ENCODE measurements around the gene CHST8.

DNA sequence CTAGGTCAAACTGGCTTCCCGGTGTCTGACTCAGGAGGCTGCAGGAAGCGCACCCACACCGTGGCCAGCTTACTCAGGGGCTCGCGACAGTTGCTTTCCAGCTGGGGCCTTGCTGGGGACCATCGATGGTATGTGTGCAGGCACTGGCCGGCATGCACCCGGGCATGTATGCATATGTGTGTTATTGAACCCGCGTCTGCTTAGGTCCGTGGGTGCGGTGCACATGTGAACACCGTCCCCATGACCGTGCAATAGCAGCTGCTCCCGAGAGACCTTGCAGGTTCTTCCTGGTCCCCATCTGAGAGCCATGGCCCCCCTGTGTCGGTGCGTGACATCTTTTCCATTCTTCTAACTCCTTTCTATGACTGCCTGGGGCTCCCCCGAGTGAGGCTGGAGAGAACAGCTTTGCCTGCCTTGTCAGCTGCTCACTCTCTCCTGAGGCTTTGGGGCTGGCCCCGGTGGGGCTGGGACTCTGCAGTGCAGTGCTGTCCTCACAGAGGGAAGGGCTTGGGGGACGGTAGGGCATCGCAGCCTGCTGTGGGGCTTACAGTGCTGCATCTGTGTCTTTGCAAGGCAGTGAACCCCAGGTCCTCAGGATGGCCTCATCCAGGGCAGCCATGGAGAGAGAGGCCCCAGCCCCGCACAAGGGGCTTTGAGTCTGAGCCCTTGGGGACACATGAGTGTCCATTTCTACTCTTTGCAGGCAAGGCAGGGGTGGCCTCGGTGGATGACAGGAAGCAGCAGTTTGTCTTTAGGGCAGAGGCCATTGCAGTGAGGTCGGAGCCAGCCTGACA is 65.1 kb downstream of the CHST8 start:
- TF ChIP-seq KDM5A (IDR thresholded peaks at IDR 0.05) (no peak), RCOR1 (IDR thresholded peaks at IDR 0.05; ENCODE audit: low read depth, low read length) (no peak), TP53 (CRISPR knock-in tag; IDR thresholded peaks at IDR 0.05) (no peak), POLR2A (IDR thresholded peaks at IDR 0.05; ENCODE audit: low read length) (no peak), HDAC2 (IDR thresholded peaks at IDR 0.05) (no peak)
- TF ChIP-seq, protein P1, sequence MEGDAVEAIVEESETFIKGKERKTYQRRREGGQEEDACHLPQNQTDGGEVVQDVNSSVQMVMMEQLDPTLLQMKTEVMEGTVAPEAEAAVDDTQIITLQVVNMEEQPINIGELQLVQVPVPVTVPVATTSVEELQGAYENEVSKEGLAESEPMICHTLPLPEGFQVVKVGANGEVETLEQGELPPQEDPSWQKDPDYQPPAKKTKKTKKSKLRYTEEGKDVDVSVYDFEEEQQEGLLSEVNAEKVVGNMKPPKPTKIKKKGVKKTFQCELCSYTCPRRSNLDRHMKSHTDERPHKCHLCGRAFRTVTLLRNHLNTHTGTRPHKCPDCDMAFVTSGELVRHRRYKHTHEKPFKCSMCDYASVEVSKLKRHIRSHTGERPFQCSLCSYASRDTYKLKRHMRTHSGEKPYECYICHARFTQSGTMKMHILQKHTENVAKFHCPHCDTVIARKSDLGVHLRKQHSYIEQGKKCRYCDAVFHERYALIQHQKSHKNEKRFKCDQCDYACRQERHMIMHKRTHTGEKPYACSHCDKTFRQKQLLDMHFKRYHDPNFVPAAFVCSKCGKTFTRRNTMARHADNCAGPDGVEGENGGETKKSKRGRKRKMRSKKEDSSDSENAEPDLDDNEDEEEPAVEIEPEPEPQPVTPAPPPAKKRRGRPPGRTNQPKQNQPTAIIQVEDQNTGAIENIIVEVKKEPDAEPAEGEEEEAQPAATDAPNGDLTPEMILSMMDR (IDR thresholded peaks at IDR 0.05), result no peak
- TF ChIP-seq, protein P2, sequence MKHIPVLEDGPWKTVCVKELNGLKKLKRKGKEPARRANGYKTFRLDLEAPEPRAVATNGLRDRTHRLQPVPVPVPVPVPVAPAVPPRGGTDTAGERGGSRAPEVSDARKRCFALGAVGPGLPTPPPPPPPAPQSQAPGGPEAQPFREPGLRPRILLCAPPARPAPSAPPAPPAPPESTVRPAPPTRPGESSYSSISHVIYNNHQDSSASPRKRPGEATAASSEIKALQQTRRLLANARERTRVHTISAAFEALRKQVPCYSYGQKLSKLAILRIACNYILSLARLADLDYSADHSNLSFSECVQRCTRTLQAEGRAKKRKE (CRISPR knock-in tag; IDR thresholded peaks at IDR 0.05; ENCODE audit: low read depth), result no peak
